ENCODE measurements around the gene RAI1.

The RAI1 gene

GRCh38 chr17:17830740-17831207, 149.5 kb downstream of the RAI1 start:
- no peak for DNase-seq (ENCODE audit: low read depth in 2 of 2)

GRCh38 chr17:17831208-17832031, 150.2 kb downstream of the RAI1 start:
- no peak for DNase-seq (ENCODE audit: low read depth in 2 of 2)

GRCh38 chr17:17832032-17832363, 150.7 kb downstream of the RAI1 start:
- DNase-seq (ENCODE audit: low read depth in 2 of 2), result no peak

GRCh38 chr17:17833658-17834357, 152.6 kb downstream of the RAI1 start:
- no peak for DNase-seq (ENCODE audit: low read depth in 2 of 2)

- DNase-seq (ENCODE audit: low read depth in 2 of 2), result no peak
These were observed 153.7 kb downstream of the RAI1 start for GRCh38 chr17:17834974-17835373.

GRCh38 chr17:17835415-17836249, 154.4 kb downstream of the RAI1 start:
- no peak for DNase-seq (ENCODE audit: low read depth in 2 of 2)

GRCh38 chr17:17836250-17836817, 155.1 kb downstream of the RAI1 start:
- peak; percentile 97 to 99 for DNase-seq (ENCODE audit: low read depth in 2 of 2)

GRCh38 chr17:17836818-17837379, 155.6 kb downstream of the RAI1 start, which contains the start of gene SREBF1:
Gene SREBF1 (minus strand): TSS chr17:17836986. CDS start chr17:17836817, 169 bp downstream.
- peak; percentile 63 to 69 for DNase-seq (ENCODE audit: low read depth in 2 of 2)

GRCh38 chr17:17837380-17837821, 156.1 kb downstream of the RAI1 start:
- no peak for DNase-seq (ENCODE audit: low read depth in 2 of 2)

- no peak for DNase-seq (ENCODE audit: low read depth in 2 of 2)
These were observed 157.0 kb downstream of the RAI1 start for GRCh38 chr17:17837966-17838962.

GRCh38 chr17:17839791-17840707, 158.8 kb downstream of the RAI1 start:
- peak; percentile 75 to 78 for DNase-seq (ENCODE audit: low read depth in 2 of 2)

- no peak for DNase-seq (ENCODE audit: low read depth in 2 of 2)
These were observed 159.7 kb downstream of the RAI1 start for GRCh38 chr17:17840751-17841591.

GRCh38 chr17:17841601-17842025, 160.4 kb downstream of the RAI1 start:
- DNase-seq (ENCODE audit: low read depth in 2 of 2), result no peak

- DNase-seq (ENCODE audit: low read depth in 2 of 2), result no peak
These were observed 161.0 kb downstream of the RAI1 start for GRCh38 chr17:17842111-17842876.

- no peak for DNase-seq (ENCODE audit: low read depth in 2 of 2)
These were observed 161.8 kb downstream of the RAI1 start for GRCh38 chr17:17843096-17843495.

GRCh38 chr17:17844079-17844478, 162.8 kb downstream of the RAI1 start:
- DNase-seq (ENCODE audit: low read depth in 2 of 2), result no peak

- DNase-seq (ENCODE audit: low read depth in 2 of 2), result no peak
These were observed 163.2 kb downstream of the RAI1 start for GRCh38 chr17:17844500-17844899.

Measured in stimulated activated CD8-positive, alpha-beta memory T cell treated with anti-CD3 and anti-CD28 coated beads, Interleukin-2, amount 100 ng/mL, for 48 hours (primary cell).